C1 segment of cervical spinal cord (tissue), 14 donors: ENCODE measurements around the gene IL17RB.

Experiments
- DNase-seq, 14 donors: peaks; one replicate each; lab custom pipeline; 2025; lab: John Stamatoyannopoulos, UW

Gene IL17RB, protein sequence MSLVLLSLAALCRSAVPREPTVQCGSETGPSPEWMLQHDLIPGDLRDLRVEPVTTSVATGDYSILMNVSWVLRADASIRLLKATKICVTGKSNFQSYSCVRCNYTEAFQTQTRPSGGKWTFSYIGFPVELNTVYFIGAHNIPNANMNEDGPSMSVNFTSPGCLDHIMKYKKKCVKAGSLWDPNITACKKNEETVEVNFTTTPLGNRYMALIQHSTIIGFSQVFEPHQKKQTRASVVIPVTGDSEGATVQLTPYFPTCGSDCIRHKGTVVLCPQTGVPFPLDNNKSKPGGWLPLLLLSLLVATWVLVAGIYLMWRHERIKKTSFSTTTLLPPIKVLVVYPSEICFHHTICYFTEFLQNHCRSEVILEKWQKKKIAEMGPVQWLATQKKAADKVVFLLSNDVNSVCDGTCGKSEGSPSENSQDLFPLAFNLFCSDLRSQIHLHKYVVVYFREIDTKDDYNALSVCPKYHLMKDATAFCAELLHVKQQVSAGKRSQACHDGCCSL

DNA sequence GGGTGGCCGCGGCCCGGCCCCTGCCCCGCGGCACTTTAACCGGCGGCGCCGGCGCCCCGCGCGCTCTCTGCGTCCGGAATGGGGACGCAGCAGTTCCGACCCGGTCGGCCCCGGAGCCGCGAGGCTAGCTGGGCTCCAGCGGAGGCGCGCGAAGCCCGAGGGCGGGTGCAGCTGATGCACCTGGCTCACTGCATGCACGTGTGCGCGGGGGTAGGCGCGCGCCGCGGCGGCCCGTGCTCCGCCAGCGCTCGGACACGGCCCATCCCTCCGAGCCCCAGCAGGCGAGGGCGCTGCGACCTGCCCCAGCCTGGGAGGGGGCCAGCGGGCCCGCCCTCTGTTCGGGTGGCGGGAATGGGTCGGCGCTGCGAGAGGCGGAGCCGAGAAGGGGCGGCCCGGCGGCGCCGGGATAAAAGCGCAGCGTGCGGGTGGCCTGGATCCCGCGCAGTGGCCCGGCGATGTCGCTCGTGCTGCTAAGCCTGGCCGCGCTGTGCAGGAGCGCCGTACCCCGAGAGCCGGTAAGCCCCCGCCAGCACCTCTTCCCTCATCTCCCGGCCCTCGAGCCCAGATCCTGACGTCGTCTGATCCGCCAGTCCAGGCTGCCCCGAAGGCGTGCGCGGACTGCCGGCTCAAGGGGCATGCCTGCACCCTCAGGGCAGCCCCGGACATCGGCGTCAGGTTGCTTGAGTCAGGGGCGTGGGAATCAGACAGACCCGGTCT, at the start of gene IL17RB, which contains the start of gene CHDH:
IL17RB (plus strand) TSS at position 435 of the 717 bp plus-strand sequence; CDS start at position 456, 21 bp downstream.
CHDH (minus strand) TSS at position 286 of the 717 bp plus-strand sequence. CDS start 22,411 bp downstream, outside the sequence.
- DNase-seq = peak in 12 of 14 donors; percentile 22 to 70 (median 52)

DNA sequence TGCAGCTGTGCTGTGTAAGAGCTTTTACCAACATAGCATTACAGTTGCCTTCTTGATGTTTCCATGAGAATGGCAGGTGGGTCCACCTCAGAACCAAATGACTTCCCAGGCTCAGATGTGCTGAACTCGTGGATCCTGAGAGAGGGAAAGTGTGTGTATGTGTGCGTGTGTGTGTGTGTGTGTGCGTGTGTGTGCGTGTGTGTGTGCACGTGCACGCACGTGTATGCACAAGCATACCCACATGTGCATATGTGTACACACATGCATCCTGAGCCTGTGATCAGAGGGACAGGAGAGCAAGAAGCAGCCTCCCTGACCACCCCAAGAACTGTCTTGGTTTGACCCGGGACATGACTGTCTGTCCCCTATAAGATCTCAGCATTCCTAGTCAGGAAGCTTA, 48.2 kb upstream of the IL17RB start:
- no peak for DNase-seq

DNA sequence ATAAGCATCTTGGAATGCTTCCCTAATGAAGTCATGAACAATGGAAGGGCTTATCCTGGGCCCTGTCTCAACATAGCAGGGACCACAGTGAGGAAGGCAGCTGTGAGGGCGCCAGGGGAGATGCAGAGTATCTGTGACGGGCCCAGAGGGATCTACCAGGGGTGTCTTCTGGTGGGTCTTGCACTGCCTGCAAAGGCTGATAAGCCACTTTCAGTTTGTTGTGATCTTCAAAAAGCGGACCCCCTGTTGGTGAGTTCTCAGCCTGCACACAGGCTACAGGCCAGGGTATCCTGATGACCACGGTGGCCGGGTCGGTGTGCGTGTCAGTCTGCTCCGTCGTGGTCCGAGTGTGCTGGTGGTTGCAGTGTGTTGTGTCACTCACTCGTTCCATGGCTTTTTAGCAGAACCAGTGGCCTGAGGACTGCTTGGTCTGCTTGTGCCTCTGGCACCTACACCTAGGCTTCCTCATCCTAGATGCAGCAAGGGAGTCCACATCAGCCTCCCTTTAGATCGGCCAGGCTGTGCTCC, 47.0 kb upstream of the IL17RB start:
- no peak for DNase-seq

DNA sequence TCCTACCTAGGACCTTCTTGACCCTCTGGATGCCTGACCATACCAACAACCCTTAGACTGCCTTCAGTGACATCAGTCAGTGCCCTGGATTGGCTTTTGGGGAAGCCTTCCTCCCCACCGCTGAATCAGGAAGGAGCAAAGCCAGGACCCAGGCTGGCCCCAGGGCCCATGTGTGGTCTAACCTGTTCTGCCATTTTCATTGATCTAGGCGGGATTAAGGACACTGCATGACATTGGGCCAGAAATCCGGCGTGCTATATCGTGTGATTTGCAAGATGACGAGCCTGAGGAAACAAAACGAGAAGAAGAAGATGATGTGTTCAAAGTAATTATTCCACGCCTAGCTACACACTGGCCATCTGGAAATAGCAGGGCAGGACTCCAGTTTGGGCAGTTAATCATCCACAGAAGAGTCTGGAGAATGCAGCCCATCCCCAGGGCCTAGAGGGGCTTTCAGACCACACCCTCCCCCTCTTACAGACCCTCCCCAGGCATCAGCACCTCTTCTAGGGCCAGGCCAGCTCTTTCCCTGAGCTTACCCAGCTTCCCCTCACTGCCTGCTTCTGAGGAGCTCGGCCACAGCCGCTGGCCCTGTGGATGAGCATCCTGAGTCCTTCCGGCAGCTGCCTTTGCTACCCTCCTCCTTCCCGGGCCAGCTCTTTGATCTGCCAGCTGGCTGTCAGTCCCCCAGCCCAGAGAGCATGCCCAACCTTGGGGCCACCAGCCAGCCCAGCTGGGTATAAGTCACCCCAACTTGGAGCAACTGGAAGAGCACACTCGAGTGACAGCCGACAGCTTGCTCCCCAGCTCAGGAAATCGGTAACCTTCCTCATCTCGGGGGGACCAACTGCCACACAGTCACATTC, 46.1 kb upstream of the IL17RB start:
- no peak for DNase-seq

DNA sequence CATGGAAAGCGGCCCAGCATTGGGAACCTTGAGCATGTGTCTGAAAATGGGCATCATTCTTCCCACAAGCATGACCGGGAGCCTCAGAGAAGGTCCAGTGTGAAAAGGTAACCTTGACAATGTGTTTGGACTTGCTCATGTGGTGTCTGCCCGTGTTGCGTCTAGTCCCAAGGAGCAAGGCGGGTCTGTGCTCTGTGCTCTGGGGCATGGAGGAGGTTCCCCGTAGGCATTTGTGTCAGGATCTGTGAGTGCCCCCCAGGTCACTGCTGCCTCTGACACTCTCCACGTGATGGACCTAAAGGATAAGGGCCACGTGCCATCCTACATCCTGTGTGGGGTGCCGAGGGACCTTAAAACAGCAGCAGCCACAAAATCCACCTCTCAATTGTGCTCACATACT, 45.0 kb upstream of the IL17RB start:
- no peak for DNase-seq

DNA sequence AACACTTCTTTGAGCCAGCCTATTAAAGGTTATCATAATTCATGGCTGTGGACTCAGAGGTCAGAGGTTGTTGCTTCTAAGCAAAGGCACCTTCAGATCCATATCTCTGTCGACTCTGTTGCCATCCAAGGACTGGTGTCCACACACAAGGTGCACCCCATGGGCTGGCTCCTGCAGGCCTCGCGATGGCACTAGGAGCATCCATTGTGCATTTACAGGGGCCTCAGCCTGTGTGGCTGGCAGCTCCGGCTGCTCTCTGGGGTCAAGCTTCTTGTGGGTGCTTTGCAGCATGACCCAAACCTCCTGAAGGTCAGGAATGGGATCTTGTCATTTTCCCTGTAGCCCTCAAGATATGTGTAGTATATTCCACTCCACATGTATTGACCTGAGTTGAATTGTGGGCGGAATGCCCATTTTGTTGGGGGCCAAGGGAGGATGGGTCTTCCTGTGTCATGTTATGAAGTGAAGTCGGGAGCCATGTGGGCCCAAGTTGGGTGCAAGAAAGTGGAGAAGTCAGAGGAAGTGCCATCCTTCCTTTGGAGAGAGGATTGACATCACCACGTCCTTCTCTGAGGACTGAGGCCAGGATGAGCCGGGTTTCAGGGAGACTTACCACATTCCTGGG, 44.0 kb upstream of the IL17RB start:
- no peak for DNase-seq

DNA sequence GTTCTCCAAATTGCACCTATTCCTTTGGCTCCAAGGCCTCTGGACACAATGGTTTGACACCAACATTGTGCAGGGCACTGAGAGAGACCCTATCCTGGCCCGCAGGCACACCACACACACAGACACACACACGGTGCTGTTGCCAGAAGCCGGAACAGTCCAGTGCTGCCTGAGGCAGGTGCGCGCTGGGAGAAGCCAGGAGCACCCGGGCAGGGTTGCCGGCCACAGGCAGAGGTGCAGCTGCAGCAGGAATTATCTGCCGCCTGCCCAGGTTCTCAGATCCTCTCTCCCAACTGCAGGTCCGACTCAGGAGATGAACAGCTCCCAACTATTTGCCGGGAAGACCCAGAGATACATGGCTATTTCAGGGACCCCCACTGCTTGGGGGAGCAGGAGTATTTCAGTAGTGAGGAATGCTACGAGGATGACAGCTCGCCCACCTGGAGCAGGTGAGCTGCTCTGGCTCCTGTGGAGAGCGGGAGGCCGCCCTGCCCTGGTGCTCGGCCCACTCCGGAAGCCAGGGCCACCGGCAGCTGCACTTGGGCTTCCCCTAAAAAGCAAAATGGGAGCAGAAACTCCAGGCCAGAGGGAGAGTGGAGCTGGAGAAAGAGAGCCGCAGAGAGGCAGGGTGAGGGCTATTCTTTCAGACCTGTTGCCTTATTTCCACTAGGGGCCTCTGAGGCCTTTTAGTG, 43.1 kb upstream of the IL17RB start:
- no peak for DNase-seq

DNA sequence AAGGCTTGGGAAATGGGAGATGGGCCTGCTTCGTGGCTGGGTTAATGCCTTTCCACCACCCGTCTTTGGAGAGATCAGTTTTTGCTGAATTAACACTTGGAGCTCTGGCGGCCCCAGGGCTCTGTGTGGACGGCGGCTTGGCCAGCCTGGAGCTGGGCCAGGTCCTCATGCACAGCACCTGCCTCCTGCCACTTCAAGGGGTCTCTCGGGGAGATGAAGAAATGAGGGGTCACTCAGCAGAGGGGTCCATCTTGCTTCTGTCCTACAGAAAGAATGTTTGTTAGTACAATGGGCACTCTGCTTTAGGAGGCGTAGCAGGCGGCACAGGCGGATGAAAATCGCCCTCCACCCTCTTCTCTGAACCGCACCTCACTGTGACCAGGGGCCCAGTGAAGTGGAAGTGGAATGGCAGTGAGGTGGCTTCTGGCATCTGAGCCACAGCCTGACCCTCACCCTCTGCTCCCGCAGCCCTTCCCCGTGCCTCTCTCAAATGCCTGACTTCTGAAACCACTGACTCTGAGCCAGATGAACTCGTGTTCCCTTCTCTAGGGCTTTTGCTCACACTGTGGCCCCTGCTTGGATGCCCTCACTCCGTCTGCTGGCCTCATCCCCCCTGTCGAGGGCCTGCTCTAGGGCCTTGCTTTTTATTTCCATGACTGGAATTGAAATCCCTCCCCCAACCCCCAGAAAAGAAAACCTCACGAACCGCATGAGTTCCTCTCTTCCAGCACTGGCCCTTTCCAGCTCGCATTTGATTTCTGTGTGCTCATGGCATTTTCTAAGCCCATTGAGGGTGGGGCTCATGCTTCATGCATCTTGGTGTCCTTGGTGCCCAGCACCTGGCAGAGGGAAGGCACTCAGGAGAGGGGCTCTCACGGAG, 42.3 kb upstream of the IL17RB start:
- no peak for DNase-seq

DNA sequence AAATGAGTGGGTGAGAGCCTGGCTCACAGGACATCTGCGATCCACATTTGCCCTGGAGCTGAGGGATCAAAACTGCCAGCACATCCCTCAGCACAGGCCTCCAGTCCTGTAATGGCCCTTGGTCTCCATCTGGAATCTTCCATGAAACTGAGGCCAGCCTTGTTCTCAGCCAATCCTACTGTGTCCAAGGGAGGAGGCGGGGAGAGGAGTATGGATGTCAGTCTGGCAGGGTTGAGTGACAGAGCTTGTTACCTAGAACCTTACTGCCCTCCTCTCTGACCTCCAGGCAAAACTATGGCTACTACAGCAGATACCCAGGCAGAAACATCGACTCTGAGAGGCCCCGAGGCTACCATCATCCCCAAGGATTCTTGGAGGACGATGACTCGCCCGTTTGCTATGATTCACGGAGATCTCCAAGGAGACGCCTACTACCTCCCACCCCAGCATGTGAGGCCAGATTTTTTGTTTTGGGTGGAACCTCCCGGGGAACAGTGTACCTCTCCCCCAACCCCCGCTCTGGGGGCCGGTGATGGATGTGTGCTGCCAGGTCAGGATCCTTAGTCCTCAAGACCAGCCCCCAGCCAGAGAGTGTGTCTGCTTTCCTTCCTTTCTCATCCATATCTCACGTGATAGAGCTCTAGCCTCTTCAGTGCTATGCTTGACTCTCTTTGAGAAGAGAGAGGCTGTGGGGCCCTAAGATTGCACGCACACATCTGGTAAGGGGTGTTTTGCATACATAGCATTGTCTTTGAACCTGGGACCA, 41.5 kb upstream of the IL17RB start:
- no peak for DNase-seq

DNA sequence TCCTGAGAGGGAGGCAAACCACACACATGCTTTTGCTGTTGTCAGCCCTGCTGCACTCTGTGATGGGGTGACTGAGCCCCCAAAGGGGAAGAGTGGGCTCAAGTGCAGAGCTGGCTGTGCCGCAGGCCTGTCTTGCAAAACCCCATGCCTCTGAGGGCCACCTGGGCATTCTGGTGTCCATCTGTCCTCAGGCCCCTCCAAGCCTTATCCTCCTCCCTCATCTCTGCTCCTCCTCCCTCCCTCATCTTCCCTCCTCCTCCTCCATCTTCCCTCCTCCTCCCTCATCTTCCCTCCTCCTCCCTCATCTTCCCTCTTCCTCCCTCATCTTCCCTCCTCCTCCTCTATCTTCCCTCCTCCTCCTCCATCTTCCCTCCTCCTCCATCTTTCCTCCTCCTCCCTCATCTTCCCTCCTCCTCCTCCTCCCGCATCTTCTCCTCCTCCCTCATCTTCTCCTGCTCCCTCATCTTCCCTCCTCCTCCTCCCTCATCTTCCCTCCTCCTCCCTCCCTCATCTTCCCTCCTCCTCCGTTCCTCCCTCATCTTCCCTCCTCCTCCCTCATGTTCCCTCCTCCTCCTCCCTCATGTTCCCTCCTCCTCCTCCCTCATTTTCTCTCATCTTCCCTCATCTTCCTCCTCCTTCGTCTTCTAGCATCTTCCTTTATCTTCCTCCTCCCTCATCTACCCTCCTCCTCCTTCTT, 40.8 kb upstream of the IL17RB start:
- no peak for DNase-seq

DNA sequence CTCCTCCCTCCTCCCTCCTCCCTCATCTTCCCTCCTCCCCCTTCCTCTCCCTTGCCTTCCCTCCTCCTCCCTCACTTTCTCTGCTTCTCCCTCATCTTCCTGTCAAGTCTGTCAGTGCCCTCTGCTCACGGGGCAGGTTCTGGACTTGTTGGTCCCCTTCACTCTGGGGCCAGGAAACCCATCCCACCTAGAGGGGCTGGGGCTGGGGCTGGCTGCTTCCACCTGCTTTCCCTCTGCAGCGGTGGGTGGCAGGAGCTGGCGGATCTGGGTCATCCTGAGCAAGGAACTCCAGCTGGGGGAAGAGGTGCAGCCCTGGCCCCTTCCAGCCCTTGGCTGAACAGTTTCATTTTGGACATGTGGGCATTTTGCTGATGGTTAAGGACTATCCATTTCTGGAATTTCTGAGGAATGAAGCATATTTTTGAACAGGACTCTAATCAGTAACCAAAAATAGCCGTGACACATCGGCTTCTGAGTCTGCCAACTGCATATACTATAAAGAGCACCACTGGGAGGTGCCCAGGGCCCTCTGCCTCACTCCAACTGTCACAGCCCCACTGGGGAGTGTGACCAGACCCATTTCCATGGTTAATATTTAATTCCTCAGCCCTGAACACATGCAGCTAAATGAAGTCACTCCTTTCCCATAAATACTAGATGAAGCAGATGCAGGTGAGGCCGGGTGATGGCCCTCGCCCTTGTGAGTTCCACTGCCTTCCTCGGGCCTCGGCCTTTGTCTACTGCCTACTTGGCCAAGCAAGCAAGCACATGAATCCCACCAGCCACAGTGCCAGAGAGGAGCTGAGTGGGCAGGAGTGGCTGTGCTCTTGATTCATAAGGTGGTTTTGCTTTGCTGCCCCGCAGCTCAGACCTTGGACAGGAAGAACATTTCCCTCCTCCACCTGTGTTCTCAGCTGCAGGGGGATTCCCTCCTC, 39.9 kb upstream of the IL17RB start:
- DNase-seq = no peak

DNA sequence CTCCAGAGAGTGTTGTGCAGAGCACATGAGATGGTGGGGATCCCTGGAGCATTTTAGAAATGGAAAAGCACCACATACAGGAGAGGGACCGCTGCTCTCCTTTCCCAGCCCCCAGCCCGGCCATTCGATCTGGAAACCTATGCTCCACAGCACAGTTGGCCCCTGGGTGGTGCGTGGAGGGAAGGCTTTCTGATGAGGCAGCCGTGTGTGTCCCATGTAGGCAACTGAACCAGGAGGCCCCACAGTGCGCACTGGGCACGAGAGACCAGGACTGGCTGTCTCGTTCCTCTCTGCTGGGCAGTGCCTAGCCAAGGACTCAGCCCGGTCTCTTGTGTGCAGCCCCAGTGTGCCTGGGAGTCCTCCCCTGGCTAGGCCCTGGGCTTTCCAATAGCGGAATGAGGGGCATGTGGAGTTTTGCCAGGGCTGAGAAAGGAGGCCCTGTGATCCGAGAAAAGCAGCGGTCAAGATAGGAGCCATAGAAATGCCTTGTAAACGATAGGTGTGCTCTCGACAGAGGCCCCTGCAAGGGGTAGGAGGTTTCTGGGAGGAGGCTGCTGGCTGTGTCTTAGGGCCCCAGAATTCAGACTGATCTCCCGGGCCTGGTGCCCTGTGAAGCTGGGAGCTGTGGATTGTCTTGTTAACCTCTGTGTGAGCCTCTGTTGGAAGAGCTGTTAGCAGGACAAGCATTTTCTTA, 39.1 kb upstream of the IL17RB start:
- DNase-seq = no peak

DNA sequence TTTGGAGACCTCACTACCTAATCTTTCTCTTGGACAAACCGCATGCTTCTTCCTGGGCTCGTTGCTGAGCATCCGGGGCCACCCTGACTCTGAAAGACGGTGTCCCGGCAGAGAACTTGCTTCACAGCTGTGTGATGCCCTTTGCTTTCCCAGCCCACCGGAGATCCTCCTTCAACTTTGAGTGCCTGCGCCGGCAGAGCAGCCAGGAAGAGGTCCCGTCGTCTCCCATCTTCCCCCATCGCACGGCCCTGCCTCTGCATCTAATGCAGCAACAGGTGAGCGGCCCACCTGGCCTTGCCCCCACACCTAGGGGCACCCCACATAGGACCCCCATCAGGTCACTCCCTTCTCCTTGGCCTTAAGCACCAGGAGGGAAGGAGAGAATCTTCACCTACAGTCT, 37.9 kb upstream of the IL17RB start:
- DNase-seq = no peak

DNA sequence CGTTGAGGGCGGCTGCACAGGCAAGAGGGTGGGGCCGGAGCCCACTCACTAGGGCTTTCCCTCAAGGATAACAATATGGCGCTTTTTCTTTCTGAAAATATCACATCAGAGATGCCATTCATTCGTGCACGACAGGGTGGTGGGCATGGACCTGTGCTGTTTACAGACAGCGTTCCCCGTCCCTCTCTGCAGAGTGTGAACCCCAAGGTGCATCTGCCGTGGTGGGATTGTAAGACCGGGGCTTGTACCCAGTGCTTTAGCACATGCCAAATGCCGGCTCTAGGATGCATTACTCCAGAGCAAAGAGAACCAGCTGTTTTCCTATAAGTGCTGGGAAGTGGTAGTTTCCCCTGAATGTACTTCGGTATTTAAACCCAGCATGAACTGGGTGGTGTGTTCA, 37.1 kb upstream of the IL17RB start:
- DNase-seq = no peak

DNA sequence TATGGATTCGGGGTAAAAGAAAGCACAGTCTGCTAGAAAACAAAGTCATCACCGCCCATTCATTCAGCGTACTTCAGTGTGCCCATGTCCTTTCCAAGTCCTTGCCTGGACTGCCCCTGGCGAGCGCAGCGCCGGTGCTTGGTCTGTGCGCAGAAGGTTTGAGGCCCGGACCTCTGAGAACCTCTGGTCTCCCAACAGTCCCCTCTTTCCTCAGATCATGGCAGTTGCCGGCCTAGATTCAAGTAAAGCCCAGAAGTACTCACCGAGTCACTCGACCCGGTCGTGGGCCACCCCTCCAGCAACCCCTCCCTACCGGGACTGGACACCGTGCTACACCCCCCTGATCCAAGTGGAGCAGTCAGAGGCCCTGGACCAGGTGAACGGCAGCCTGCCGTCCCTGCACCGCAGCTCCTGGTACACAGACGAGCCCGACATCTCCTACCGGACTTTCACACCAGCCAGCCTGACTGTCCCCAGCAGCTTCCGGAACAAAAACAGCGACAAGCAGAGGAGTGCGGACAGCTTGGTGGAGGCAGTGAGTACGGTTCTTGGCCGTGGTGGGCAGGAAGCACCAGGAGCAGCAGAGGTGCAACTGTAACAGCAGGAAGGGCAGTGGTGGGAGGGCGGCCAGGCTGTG, 36.5 kb upstream of the IL17RB start:
- DNase-seq = no peak
